Measurements from ENCODE around the gene KIF3B.

- TF ChIP-seq CTCF (IDR thresholded peaks at IDR 0.05; ENCODE audit: low read length) (no peak), EZH2 (IDR thresholded peaks at IDR 0.05; ENCODE audit: borderline replicate concordance, low read length) (no peak)
Observed at GRCh38 chr20:32350421-32350820, 73.0 kb downstream of the KIF3B start.
